Caco-2 (cell line): ENCODE measurements around the gene ALDH9A1. TPM values are rescaled to one million over a fixed set of nuclear protein-coding genes. Genes with fewer than 3 reads are reported as not detected.

Experiments used
- BruUV-seq: library from RNA; stranded (reverse); fragments of 400-500 nt; replicated peaks from 2 replicates; lab custom pipeline; 2021; lab: Mats Ljungman, UMichigan
- CTCF ChIA-PET: fragments of 300-600 bp; sonication (Branson Sonifier 250); formaldehyde crosslinking; loops from one replicate; lab custom pipeline; 2022; ENCODE audit warnings: antibody characterized with exemption; lab: Charles Lee
- POLR2A ChIA-PET: fragments of 300-600 bp; sonication (Branson Sonifier 250); formaldehyde crosslinking; loops from one replicate; lab custom pipeline; 2022; ENCODE audit warnings: antibody characterized with exemption; lab: Charles Lee
- DNase-seq, 2 experiments: peaks; one replicate each; pipeline versions ENCODE4 v3.0.0 to v3.0.0-alpha.2; 2020 to 2022
- H3K27me3 ChIP-seq: replicated peaks from 2 replicates; pipeline ENCODE4 v1.6.0; 2011; ENCODE audit warnings: low read length; ENCODE audit not compliant: control insufficient read depth, insufficient read depth
- H3K36me3 ChIP-seq: 2 replicates; pipeline ENCODE4 v1.5.1; 2011; ENCODE audit warnings: low read length; ENCODE audit not compliant: control insufficient read depth, insufficient read depth
- H3K4me1 ChIP-seq: fragments of 250-450 bp; sonication (Bioruptor Pico); 2 replicates; pipeline ENCODE4 v1.5.1; 2020; ENCODE audit warnings: mild to moderate bottlenecking
- H3K4me3 ChIP-seq: 2 replicates; pipeline ENCODE4 v1.5.1; 2011; ENCODE audit warnings: low read depth, mild to moderate bottlenecking, control low read depth, low read length
- H3K9me3 ChIP-seq: fragments of 250-450 bp; sonication (Bioruptor Pico); 2 replicates; pipeline ENCODE4 v1.5.1; 2020; ENCODE audit warnings: mild to moderate bottlenecking, moderate library complexity
- H3K27ac Mint-ChIP-seq: one replicate; pipeline ENCODE4 v1.8.0; 2022; ENCODE audit warnings: mixed read lengths; ENCODE audit not compliant: unreplicated experiment
- H3K27me3 Mint-ChIP-seq: one replicate; pipeline ENCODE4 v1.8.0; 2022; ENCODE audit warnings: mixed read lengths; ENCODE audit not compliant: insufficient read depth, unreplicated experiment
- H3K36me3 Mint-ChIP-seq: one replicate; pipeline ENCODE4 v1.8.0; 2022; ENCODE audit warnings: mild to moderate bottlenecking, mixed read lengths; ENCODE audit not compliant: insufficient read depth, unreplicated experiment
- H3K4me1 Mint-ChIP-seq: one replicate; pipeline ENCODE4 v1.8.0; 2022; ENCODE audit warnings: low read depth, mixed read lengths; ENCODE audit not compliant: unreplicated experiment
- H3K4me3 Mint-ChIP-seq: one replicate; pipeline ENCODE4 v1.8.0; 2022; ENCODE audit warnings: mild to moderate bottlenecking, moderate library complexity, mixed read lengths; ENCODE audit not compliant: unreplicated experiment
- H3K9me3 Mint-ChIP-seq: one replicate; pipeline ENCODE4 v1.8.0; 2022; ENCODE audit warnings: mixed read lengths; ENCODE audit not compliant: unreplicated experiment
- intact Hi-C: fragments of 100-400 bp; cut with micrococcal nuclease; formaldehyde crosslinking; loops from one replicate; pipeline ENCODE4 v1.10.0; 2022; ENCODE audit not compliant: unreplicated experiment
- total RNA-seq: library from RNA; stranded (reverse); gene quantifications from 2 replicates; pipeline ENCODE4 v1.2.3, GENCODE V29; 2022
- TF ChIP-seq, protein P1 (sequence below), 2 experiments: fragments of 200-600 bp in 1 of 2; IDR thresholded peaks; 1 replicate in 1 of 2; 2 replicates in 1 of 2; pipeline versions ENCODE4 v1.5.1 to v1.8.0; 2011 to 2022; ENCODE audit warnings: antibody characterized with exemption in 1 of 2, control low read depth in 1 of 2, inconsistent platforms in 1 of 2, low read depth in 1 of 2, low read length in 1 of 2, mild to moderate bottlenecking in 1 of 2, moderate library complexity in 1 of 2; ENCODE audit not compliant: insufficient read depth in 1 of 2, severe bottlenecking in 1 of 2, unreplicated experiment in 1 of 2

Gene ALDH9A1
- total RNA-seq, 1 experiment from 2014 or later: 33.9 TPM

DNA sequence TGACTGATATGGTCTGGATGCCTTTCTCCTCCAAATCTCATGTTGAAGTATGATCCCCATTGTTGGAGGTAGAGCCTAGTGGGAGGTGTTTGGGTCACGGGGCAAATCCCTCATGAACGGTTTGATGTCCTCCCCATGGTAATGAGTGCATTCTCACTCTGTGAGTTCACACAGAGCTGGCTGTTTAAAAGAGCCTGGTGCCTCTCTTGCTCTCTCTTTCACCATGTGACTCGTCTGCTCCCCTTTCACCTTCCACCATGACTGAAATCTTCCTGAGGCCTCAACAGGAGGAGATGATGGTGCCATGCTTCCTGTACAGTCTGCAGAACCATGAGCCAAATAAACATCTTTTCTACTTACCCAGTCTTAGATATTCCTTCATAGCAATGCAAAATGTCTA is 30.2 kb downstream of the ALDH9A1 start:
- Mint-ChIP-seq H3K27ac (no peak overlapping the region), H3K36me3 (peaks cover 10% of the 10 kb centered on the region), H3K4me1 (peaks cover 4% of the 10 kb centered on the region), H3K27me3 (no peaks in the 10 kb centered on the region), H3K4me3 (no peak overlapping the region), H3K9me3 (no peaks in the 10 kb centered on the region)
- no peaks in the 10 kb centered on the region for H3K9me3 ChIP-seq
- ChIA-PET POLR2A (no interaction called here), CTCF (no interaction called here)
- no peak overlapping the region for H3K4me3 ChIP-seq
- H3K27me3 ChIP-seq: no peaks in the 10 kb centered on the region
- peaks cover 2% of the 10 kb centered on the region; the same call in 1 of the 2 replicates for H3K4me1 ChIP-seq
- TF ChIP-seq, protein P1, sequence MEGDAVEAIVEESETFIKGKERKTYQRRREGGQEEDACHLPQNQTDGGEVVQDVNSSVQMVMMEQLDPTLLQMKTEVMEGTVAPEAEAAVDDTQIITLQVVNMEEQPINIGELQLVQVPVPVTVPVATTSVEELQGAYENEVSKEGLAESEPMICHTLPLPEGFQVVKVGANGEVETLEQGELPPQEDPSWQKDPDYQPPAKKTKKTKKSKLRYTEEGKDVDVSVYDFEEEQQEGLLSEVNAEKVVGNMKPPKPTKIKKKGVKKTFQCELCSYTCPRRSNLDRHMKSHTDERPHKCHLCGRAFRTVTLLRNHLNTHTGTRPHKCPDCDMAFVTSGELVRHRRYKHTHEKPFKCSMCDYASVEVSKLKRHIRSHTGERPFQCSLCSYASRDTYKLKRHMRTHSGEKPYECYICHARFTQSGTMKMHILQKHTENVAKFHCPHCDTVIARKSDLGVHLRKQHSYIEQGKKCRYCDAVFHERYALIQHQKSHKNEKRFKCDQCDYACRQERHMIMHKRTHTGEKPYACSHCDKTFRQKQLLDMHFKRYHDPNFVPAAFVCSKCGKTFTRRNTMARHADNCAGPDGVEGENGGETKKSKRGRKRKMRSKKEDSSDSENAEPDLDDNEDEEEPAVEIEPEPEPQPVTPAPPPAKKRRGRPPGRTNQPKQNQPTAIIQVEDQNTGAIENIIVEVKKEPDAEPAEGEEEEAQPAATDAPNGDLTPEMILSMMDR (IDR thresholded peaks at IDR 0.05; ENCODE audit: insufficient read depth in 1 of 2, low read depth in 1 of 2, low read length in 1 of 2, severe bottlenecking in 1 of 2, unreplicated experiment in 1 of 2): no peak
- DNase-seq: no peak
- no peaks in the 10 kb centered on the region; the same call in 1 of the 2 replicates for H3K36me3 ChIP-seq
- intact Hi-C loops: no loop called here
- no TSS peak for BruUV-seq

DNA sequence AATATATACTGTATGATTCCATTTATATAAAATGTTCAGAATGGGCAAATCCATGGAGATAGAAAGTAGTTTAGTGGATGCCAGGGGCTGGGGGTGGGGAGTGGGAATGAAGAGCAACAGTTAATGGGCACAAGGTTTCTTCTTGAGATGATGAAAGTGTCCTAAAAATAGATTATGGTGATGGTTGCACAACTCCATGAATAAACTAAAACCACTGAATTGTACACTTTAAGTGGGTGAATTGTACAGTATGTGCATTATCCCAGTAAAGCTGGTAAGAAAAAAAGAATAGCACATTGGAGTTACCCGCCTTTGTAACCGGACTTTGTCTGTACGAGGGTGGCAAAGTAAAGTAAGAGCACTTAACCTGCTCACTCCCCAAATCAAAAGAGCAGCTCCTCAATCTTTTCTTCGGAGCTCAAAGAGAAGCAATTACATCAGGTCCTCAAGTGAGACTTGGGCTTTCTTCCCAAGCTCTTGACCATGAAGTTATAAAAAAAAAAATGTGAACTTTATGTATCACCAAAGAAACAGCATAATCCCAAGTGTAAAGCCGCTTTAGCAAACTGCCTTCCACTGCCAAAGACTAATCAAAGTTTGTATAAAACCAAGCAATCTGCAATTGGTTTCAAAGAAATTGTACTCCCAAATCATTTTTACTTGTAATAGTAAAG is 32.1 kb downstream of the ALDH9A1 start:
- Mint-ChIP-seq H3K27ac (no peak overlapping the region), H3K4me1 (no peaks in the 10 kb centered on the region), H3K27me3 (no peaks in the 10 kb centered on the region), H3K4me3 (no peak overlapping the region), H3K36me3 (peaks cover 9% of the 10 kb centered on the region), H3K9me3 (no peaks in the 10 kb centered on the region)
- TF ChIP-seq, protein P1 (IDR thresholded peaks at IDR 0.05; ENCODE audit: insufficient read depth in 1 of 2, low read depth in 1 of 2, low read length in 1 of 2, severe bottlenecking in 1 of 2, unreplicated experiment in 1 of 2): no peak
- no peaks in the 10 kb centered on the region for H3K27me3 ChIP-seq
- intact Hi-C loops: no loop called here
- H3K9me3 ChIP-seq: no peaks in the 10 kb centered on the region
- ChIA-PET POLR2A (no interaction called here), CTCF (interaction anchor here (0.7 kb wide), 1 partner anchor 179 kb away, joined by 3 read pairs; no protein-coding TSS in a partner anchor)
- no peak overlapping the region for H3K4me3 ChIP-seq
- no peaks in the 10 kb centered on the region; the same call in 1 of the 2 replicates for H3K36me3 ChIP-seq
- no peaks in the 10 kb centered on the region for H3K4me1 ChIP-seq
- DNase-seq: no peak
- no TSS peak for BruUV-seq

DNA sequence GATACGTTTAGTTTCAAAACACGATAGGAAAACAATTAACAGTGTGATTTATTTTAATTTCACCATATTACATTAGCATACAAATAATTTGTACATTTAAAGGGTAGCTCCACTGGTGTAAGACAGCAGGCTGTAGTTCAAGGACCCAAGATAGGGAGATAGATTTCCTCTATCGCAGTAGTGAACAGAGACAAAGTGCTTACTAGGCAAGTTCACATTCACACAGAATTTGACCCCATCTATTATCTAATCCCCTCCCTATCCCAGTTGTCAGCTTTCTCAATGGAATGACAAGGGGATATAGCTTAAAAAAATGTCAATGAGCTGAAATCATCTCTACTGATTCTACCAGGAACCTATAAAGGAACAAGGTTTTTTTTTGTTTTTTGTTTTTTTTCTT is 36.2 kb downstream of the ALDH9A1 start:
- H3K27ac Mint-ChIP-seq: no peak overlapping the region
- TF ChIP-seq, protein P1 (IDR thresholded peaks at IDR 0.05; ENCODE audit: insufficient read depth in 1 of 2, low read depth in 1 of 2, low read length in 1 of 2, severe bottlenecking in 1 of 2, unreplicated experiment in 1 of 2): no peak
- Histone ChIP-seq H3K4me1 (no peaks in the 10 kb centered on the region), H3K36me3 (no peaks in the 10 kb centered on the region; the same call in 1 of the 2 replicates), H3K9me3 (no peaks in the 10 kb centered on the region), H3K4me3 (no peak overlapping the region), H3K27me3 (no peaks in the 10 kb centered on the region)
- no peak for DNase-seq
- BruUV-seq: no TSS peak
- no peaks in the 10 kb centered on the region for H3K9me3 Mint-ChIP-seq
- ChIA-PET POLR2A (no interaction called here), CTCF (no interaction called here)
- intact Hi-C loops: no loop called here
- H3K27me3 Mint-ChIP-seq: no peaks in the 10 kb centered on the region
- H3K36me3 Mint-ChIP-seq: peaks cover 6% of the 10 kb centered on the region
- no peaks in the 10 kb centered on the region for H3K4me1 Mint-ChIP-seq
- H3K4me3 Mint-ChIP-seq: no peak overlapping the region
